Measurements from ENCODE around the gene PTPRD. TPM values are rescaled to one million over a fixed set of nuclear protein-coding genes. Genes with fewer than 3 reads are reported as not detected.

Gene PTPRD
- total and polyA plus RNA-seq, 5 experiments from 2014 or later = not detected

- H3K4me1 Mint-ChIP-seq = no peaks in the 10 kb centered on the region
- no peaks in the 10 kb centered on the region for H3K9me3 Mint-ChIP-seq
- H3K36me3 Mint-ChIP-seq = no peaks in the 10 kb centered on the region
- H3K4me3 Mint-ChIP-seq = no peak overlapping the region
- no peak overlapping the region for H3K27ac Mint-ChIP-seq
- H3K27me3 Mint-ChIP-seq = peaks cover 0 to 7% (median 0%) of the 10 kb centered on the region in 5 donors
- DNase-seq (no peak), ATAC-seq (no peak)
- POLR2A ChIA-PET = no interaction called here
These were observed 1984.7 kb downstream of the PTPRD start for GRCh38 chr9:8627976-8628679.

GRCh38 chr9:8622871-8623270 lies 1989.9 kb downstream of the PTPRD start:
- Mint-ChIP-seq H3K27ac (no peak overlapping the region), H3K27me3 (peaks cover 0 to 10% (median 0%) of the 10 kb centered on the region in 5 donors), H3K36me3 (no peaks in the 10 kb centered on the region), H3K4me1 (no peaks in the 10 kb centered on the region), H3K9me3 (no peaks in the 10 kb centered on the region), H3K4me3 (no peak overlapping the region)
- DNase-seq = no peak
- POLR2A ChIA-PET = no interaction called here
- ATAC-seq = no peak

- Mint-ChIP-seq H3K36me3 (no peaks in the 10 kb centered on the region), H3K9me3 (no peaks in the 10 kb centered on the region), H3K27me3 (peaks cover 0 to 6% (median 0%) of the 10 kb centered on the region in 5 donors), H3K4me3 (no peak overlapping the region), H3K27ac (no peak overlapping the region), H3K4me1 (no peaks in the 10 kb centered on the region)
- POLR2A ChIA-PET = no interaction called here
- DNase-seq = no peak
- ATAC-seq = no peak
These were observed 1990.5 kb downstream of the PTPRD start for GRCh38 chr9:8622222-8622802.

GRCh38 chr9:8621416-8621815 lies 1991.4 kb downstream of the PTPRD start:
- ATAC-seq (no peak), DNase-seq (no peak)
- no peaks in the 10 kb centered on the region for H3K36me3 Mint-ChIP-seq
- no peak overlapping the region for H3K27ac Mint-ChIP-seq
- peaks cover 0 to 3% (median 0%) of the 10 kb centered on the region in 5 donors for H3K27me3 Mint-ChIP-seq
- POLR2A ChIA-PET = no interaction called here
- H3K9me3 Mint-ChIP-seq = no peaks in the 10 kb centered on the region
- no peak overlapping the region for H3K4me3 Mint-ChIP-seq
- H3K4me1 Mint-ChIP-seq = no peaks in the 10 kb centered on the region

DNA sequence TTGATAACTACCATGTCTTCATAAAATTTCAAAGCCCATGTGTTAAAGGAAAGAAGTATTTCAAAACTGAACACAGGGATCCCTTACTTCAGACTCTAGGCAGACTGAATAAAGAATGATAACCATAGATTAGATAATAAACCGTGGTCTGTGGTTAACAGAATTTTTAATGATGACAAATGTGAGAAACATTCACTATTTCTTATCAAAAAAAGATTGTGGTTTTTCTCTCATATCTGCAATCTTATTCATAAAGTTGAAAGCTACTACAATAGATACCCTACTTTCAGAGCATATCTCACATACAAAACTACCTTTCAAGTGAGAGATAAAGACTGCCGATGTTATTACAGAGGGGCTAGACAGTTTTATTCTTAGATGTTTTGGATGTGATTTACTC lies 1996.4 kb downstream of the PTPRD start:
- Mint-ChIP-seq H3K27ac (no peak overlapping the region), H3K4me3 (no peak overlapping the region), H3K36me3 (no peaks in the 10 kb centered on the region), H3K4me1 (no peaks in the 10 kb centered on the region), H3K27me3 (peaks cover 0 to 6% (median 0%) of the 10 kb centered on the region in 5 donors), H3K9me3 (no peaks in the 10 kb centered on the region)
- DNase-seq = no peak
- POLR2A ChIA-PET = no interaction called here
- ATAC-seq = no peak

DNA sequence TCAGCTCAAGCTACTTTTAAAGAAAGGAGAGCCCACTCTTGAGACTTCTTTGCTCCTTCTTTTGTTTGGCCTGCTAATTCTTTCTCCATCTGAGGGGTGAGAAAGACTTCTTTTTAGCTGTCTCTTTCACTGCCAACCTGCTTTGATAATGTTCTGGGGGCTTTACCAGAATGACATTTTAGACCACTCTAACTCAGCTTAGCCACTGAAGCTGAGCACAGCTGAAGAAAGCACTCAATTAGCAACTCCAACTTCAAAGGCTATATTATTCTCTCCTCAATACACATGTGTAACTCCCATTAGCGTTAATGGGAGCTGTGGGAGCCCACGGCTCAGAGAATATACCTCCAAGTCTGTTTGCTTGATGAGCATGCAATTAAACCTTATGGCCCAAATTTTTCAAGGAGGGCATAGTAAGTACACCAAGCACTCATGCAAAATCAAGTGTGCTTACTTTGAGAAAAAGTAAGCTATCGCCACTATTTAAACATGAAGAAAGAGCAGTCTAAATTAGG lies 1997.8 kb downstream of the PTPRD start:
- H3K36me3 Mint-ChIP-seq = no peaks in the 10 kb centered on the region
- H3K4me1 Mint-ChIP-seq = no peaks in the 10 kb centered on the region
- H3K27me3 Mint-ChIP-seq = peaks cover 0 to 7% (median 0%) of the 10 kb centered on the region in 5 donors
- no peak overlapping the region for H3K4me3 Mint-ChIP-seq
- H3K27ac Mint-ChIP-seq = no peak overlapping the region
- POLR2A ChIA-PET = no interaction called here
- DNase-seq (no peak), ATAC-seq (no peak)
- H3K9me3 Mint-ChIP-seq = no peaks in the 10 kb centered on the region

GRCh38 chr9:8613346-8613825 lies 1999.4 kb downstream of the PTPRD start:
- H3K27me3 Mint-ChIP-seq = peaks cover 0 to 4% (median 0%) of the 10 kb centered on the region in 5 donors
- H3K4me3 Mint-ChIP-seq = no peak overlapping the region
- POLR2A ChIA-PET = no interaction called here
- no peaks in the 10 kb centered on the region for H3K9me3 Mint-ChIP-seq
- ATAC-seq (no peak), DNase-seq (no peak)
- H3K4me1 Mint-ChIP-seq = no peaks in the 10 kb centered on the region
- no peaks in the 10 kb centered on the region for H3K36me3 Mint-ChIP-seq
- no peak overlapping the region for H3K27ac Mint-ChIP-seq

GRCh38 chr9:8611153-8611552 lies 2001.6 kb downstream of the PTPRD start:
- no peaks in the 10 kb centered on the region for H3K36me3 Mint-ChIP-seq
- DNase-seq (no peak), ATAC-seq (no peak)
- POLR2A ChIA-PET = no interaction called here
- no peaks in the 10 kb centered on the region for H3K4me1 Mint-ChIP-seq
- H3K27me3 Mint-ChIP-seq = peaks cover 0 to 4% (median 0%) of the 10 kb centered on the region in 5 donors
- H3K27ac Mint-ChIP-seq = peak overlapping the region in 1 of 10 donors; percentile 59
- no peaks in the 10 kb centered on the region for H3K9me3 Mint-ChIP-seq
- no peak overlapping the region for H3K4me3 Mint-ChIP-seq

DNA sequence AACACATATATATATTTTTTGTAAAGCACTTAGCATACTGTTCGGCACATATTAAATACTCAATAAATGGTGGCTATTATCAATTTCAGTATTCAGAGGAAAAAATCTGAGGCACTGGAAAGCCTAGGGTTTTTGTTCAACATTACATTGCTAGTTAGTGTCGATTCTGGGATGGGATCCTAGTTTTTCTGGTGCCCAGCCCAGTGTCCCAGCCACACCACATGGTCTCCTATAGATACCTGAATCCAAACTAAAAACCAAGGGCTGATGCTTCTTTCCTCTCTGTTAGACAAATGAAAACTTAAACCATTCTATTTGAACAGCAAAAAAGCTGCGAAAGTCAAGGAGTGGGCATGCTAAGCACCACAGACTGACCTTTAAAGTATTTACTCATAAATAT lies 2002.5 kb downstream of the PTPRD start:
- no peak overlapping the region for H3K27ac Mint-ChIP-seq
- DNase-seq (no peak), ATAC-seq (no peak)
- H3K36me3 Mint-ChIP-seq = no peaks in the 10 kb centered on the region
- no peaks in the 10 kb centered on the region for H3K9me3 Mint-ChIP-seq
- H3K4me1 Mint-ChIP-seq = no peaks in the 10 kb centered on the region
- H3K27me3 Mint-ChIP-seq = peaks cover 0 to 4% (median 0%) of the 10 kb centered on the region in 5 donors
- H3K4me3 Mint-ChIP-seq = no peak overlapping the region
- POLR2A ChIA-PET = no interaction called here

GRCh38 chr9:8605096-8605495 lies 2007.7 kb downstream of the PTPRD start:
- H3K4me1 Mint-ChIP-seq = no peaks in the 10 kb centered on the region
- H3K36me3 Mint-ChIP-seq = no peaks in the 10 kb centered on the region

GRCh38 chr9:8604201-8604600 lies 2008.6 kb downstream of the PTPRD start:
- Mint-ChIP-seq H3K36me3 (no peaks in the 10 kb centered on the region), H3K27ac (no peak overlapping the region), H3K9me3 (peaks cover 0 to 3% (median 0%) of the 10 kb centered on the region in 9 donors), H3K4me3 (no peak overlapping the region), H3K4me1 (no peaks in the 10 kb centered on the region), H3K27me3 (peaks cover 0 to under 1% (median 0%) of the 10 kb centered on the region in 5 donors)
- POLR2A ChIA-PET = no interaction called here
- no peak for DNase-seq
- ATAC-seq = no peak

More at GRCh38 chr9:8605096-8605495, 2007.7 kb downstream of the PTPRD start:
- POLR2A ChIA-PET = interaction anchor here (0.6 kb wide), 1 partner anchor 296 kb away, joined by 3 read pairs; no protein-coding TSS in a partner anchor
- DNase-seq = no peak
- ATAC-seq = no peak
- H3K4me3 Mint-ChIP-seq = no peak overlapping the region
- H3K9me3 Mint-ChIP-seq = peaks cover 0 to 3% (median 0%) of the 10 kb centered on the region in 9 donors
- H3K27ac Mint-ChIP-seq = no peak overlapping the region
- no peaks in the 10 kb centered on the region for H3K27me3 Mint-ChIP-seq

DNA sequence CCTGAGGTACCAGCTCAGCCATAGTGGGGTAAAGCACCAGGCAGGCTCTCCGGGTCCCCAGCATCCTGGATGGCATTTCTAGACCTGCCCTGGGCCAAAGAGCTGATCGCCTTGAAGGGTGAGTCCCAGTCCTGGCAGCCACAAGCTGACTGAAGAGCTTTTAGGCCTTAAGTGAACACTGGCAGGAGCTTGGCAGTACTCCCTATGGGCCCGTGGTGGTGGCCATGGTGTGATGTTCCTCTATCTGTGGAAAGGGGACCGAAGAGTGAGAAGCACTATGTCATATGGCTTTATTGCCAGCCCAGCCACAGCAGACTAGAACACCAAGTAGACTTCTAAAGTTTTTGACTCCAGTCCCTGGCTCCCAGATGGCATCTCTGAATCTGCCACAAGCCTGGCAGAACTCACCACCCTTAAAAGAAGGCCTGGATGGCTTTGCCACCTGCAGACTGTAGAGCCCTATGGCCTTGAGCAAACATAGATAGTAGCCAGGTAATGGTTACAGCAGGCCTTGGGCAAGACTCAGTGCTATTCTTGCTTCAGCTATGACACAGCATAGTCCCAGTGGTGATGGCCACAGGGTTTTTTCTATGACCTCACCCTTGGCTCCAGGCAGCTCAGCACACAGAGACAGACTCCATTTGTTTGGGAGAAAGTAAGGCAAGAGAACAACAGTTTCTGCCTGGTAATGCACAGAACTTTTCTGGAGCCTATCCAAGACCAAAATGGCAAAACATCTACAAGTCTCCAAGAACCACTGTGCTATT lies 2011.7 kb downstream of the PTPRD start:
- DNase-seq = no peak
- Mint-ChIP-seq H3K4me3 (no peak overlapping the region), H3K4me1 (no peaks in the 10 kb centered on the region), H3K36me3 (no peaks in the 10 kb centered on the region), H3K27me3 (peaks cover 0 to 2% (median 0%) of the 10 kb centered on the region in 5 donors), H3K27ac (no peak overlapping the region), H3K9me3 (peaks cover 0 to 4% (median 0%) of the 10 kb centered on the region in 9 donors)
- no peak for ATAC-seq
- POLR2A ChIA-PET = no interaction called here

GRCh38 chr9:8599937-8600336 lies 2012.9 kb downstream of the PTPRD start:
- POLR2A ChIA-PET = no interaction called here
- DNase-seq (no peak), ATAC-seq (no peak)
- H3K4me1 Mint-ChIP-seq = no peaks in the 10 kb centered on the region
- no peak overlapping the region for H3K4me3 Mint-ChIP-seq
- H3K9me3 Mint-ChIP-seq = peaks cover 0 to 4% (median 0%) of the 10 kb centered on the region in 9 donors
- no peak overlapping the region for H3K27ac Mint-ChIP-seq
- peaks cover 0 to 2% (median 0%) of the 10 kb centered on the region in 5 donors for H3K27me3 Mint-ChIP-seq
- H3K36me3 Mint-ChIP-seq = no peaks in the 10 kb centered on the region

Data from naive thymus-derived CD8-positive, alpha-beta T cell (primary cell).